VCaP (cell line): ENCODE results near the gene UQCC3.
A peak's percentile ranks its signal among the peaks of the same experiment; 100 is the strongest.
"Not testable (repeated sequence)": the region's sequence is repeated elsewhere in the genome, so short reads cannot be mapped to it uniquely, and the experiment has no call there.

ENCODE experiments used
- H3K27ac ChIP-seq: fragments of 450-650 bp; 2 replicates; pipeline ENCODE4 v1.5.1; 2017
- CTCF ChIP-seq: fragments of 450-650 bp; conservative IDR thresholded peaks from 2 replicates; pipeline ENCODE4 v1.5.1; 2017; ENCODE audit warnings: mild to moderate bottlenecking, moderate library complexity

UQCC3 gene

GRCh38 chr11:62646825-62647608 lies 24.5 kb upstream of the UQCC3 start:
- TF ChIP-seq CTCF, result no peak
- peak overlapping the region; percentile 91 for H3K27ac ChIP-seq

GRCh38 chr11:62647609-62648005 lies 23.9 kb upstream of the UQCC3 start:
- TF ChIP-seq CTCF, result no peak
- peak overlapping the region; percentile 91; the same call in 1 of the 2 replicates for H3K27ac ChIP-seq

- no peak for TF ChIP-seq CTCF
- H3K27ac ChIP-seq, result no peak overlapping the region
Observed at GRCh38 chr11:62648185-62648966, 23.1 kb upstream of the UQCC3 start.

GRCh38 chr11:62648967-62649364 lies 22.5 kb upstream of the UQCC3 start:
- TF ChIP-seq CTCF, result no peak
- no peak overlapping the region for H3K27ac ChIP-seq

GRCh38 chr11:62649486-62649885 lies 22.0 kb upstream of the UQCC3 start:
- TF ChIP-seq CTCF, result no peak
- no peak overlapping the region for H3K27ac ChIP-seq

- H3K27ac ChIP-seq, result not testable (repeated sequence)
Observed at GRCh38 chr11:62650283-62650682, 21.2 kb upstream of the UQCC3 start.

- no peak for TF ChIP-seq CTCF
- H3K27ac ChIP-seq, result peak overlapping the region; percentile 88
Observed at GRCh38 chr11:62652161-62653006, 19.1 kb upstream of the UQCC3 start.
